HepG2 (cell line): ENCODE results near the gene HMGCLL1. TPM values are rescaled to one million over a fixed set of nuclear protein-coding genes. Genes with fewer than 3 reads are reported as not detected.

Experiments
- ATAC-seq: fragments of 200-7000 bp; cut with Tn5 transposase; 3 replicates; pipeline ENCODE4 v1.9.1; 2020; ENCODE audit warnings: mild to moderate bottlenecking, moderate library complexity
- BruUV-seq: library from RNA; stranded (reverse); fragments of 400-500 nt; replicated peaks from 2 replicates; lab custom pipeline; 2021; lab: Mats Ljungman, UMichigan
- CTCF ChIA-PET: fragments of 300-600 bp; formaldehyde crosslinking; extraction: SDS; loops from one replicate; lab custom pipeline; 2021; ENCODE audit warnings: low total read pairs, inconsistent platforms, low intra/inter-chr PET ratio; lab: Yijun Ruan, JAX
- POLR2A ChIA-PET: fragments of 350-600 bp; sonication (Branson Sonifier 250); formaldehyde crosslinking; loops from one replicate; lab custom pipeline; 2020; ENCODE audit warnings: antibody characterized with exemption, inconsistent platforms; lab: Yijun Ruan, JAX
- DNase-seq: peaks from one replicate; pipeline ENCODE4 v3.0.0-alpha.2; 2015; ENCODE audit warnings: low spot score
- FAIRE-seq: peaks from 3 replicates; lab custom pipeline; 2011; peaks lifted over from hg19 to GRCh38; lab: Jason Lieb, UNC
- H2AFZ ChIP-seq: one replicate; pipeline ENCODE4 v1.6.1; 2011; ENCODE audit warnings: low read length, inconsistent platforms
- H3K27ac ChIP-seq: fragments of 300-600 bp; 3 replicates; pipeline ENCODE4 v1.8.0; 2011; ENCODE audit warnings: mixed run types, mild to moderate bottlenecking, mixed read lengths, low read length, inconsistent platforms; ENCODE audit not compliant: insufficient read depth; ENCODE audit errors: extremely low read length
- H3K27me3 ChIP-seq, 2 experiments: fragments of 200-600 bp in 1 of 2; 2 replicates in 1 of 2; 3 replicates in 1 of 2; pipeline versions ENCODE4 v1.6.0 to v1.8.0; 2011; ENCODE audit warnings: low read length in 2 of 2, mild to moderate bottlenecking in 2 of 2, moderate library complexity in 2 of 2, inconsistent platforms in 1 of 2; ENCODE audit not compliant: insufficient read depth in 2 of 2, control insufficient read depth in 1 of 2
- H3K36me3 ChIP-seq, 2 experiments: fragments of 200-600 bp in 1 of 2; replicated peaks in 1 of 2; 2 replicates in 1 of 2; 3 replicates in 1 of 2; pipeline versions ENCODE4 v1.5.1 to v1.8.0; 2011; ENCODE audit warnings: low read length in 2 of 2, inconsistent platforms in 1 of 2; ENCODE audit not compliant: insufficient read depth in 2 of 2, control insufficient read depth in 1 of 2
- H3K4me1 ChIP-seq: 2 replicates; pipeline ENCODE4 v1.5.1; 2012; ENCODE audit warnings: low read length, inconsistent platforms; ENCODE audit not compliant: insufficient read depth
- H3K4me2 ChIP-seq: 2 replicates; pipeline ENCODE4 v1.6.0; 2011; ENCODE audit warnings: low read depth, low read length, inconsistent platforms
- H3K4me3 ChIP-seq, 3 experiments: fragments of 200-600 bp in 1 of 3; sonication (generic), shearing (Covaris generic) in 1 of 3; replicated peaks in 1 of 3; 2 replicates each; pipeline ENCODE4 v1.5.1; 2011 to 2016; ENCODE audit warnings: low read length in 3 of 3, inconsistent platforms in 2 of 3, low read depth in 2 of 3, mild to moderate bottlenecking in 2 of 3, control low read depth in 1 of 3, mixed read lengths in 1 of 3; ENCODE audit not compliant: insufficient read depth in 1 of 3
- H3K79me2 ChIP-seq: one replicate; pipeline ENCODE4 v1.6.1; 2011; ENCODE audit warnings: low read length, inconsistent platforms; ENCODE audit not compliant: insufficient read depth
- H3K9ac ChIP-seq: 2 replicates; pipeline ENCODE4 v1.6.0; 2011; ENCODE audit warnings: mild to moderate bottlenecking, low read depth, low read length, inconsistent platforms; ENCODE audit not compliant: insufficient read depth
- H3K9me3 ChIP-seq: 2 replicates; pipeline ENCODE4 v1.5.1; 2012; ENCODE audit warnings: mild to moderate bottlenecking, low read length
- H4K20me1 ChIP-seq: 2 replicates; pipeline ENCODE4 v1.6.0; 2011; ENCODE audit warnings: inconsistent platforms, mild to moderate bottlenecking, low read length, moderate library complexity; ENCODE audit not compliant: insufficient read depth
- ARID5B ChIP-seq: IDR thresholded peaks from 2 replicates; pipeline ENCODE4 v1.4.0; 2020; ENCODE audit warnings: mild to moderate bottlenecking, missing genetic modification reagents
- ATF4 ChIP-seq, 2 experiments: fragments of 450-650 bp in 1 of 2; sonication (generic) in 1 of 2; formaldehyde crosslinking; IDR thresholded peaks; 2 replicates each; pipeline versions ENCODE4 v1.5.0 to v1.8.0; 2020 to 2022; ENCODE audit warnings: mild to moderate bottlenecking in 1 of 2, missing genetic modification reagents in 1 of 2
- CAMTA2 ChIP-seq: sonication (generic); formaldehyde crosslinking; IDR thresholded peaks from 2 replicates; pipeline ENCODE4 v1.4.0; 2020; ENCODE audit warnings: mild to moderate bottlenecking, missing genetic modification reagents, borderline replicate concordance
- EZH2 ChIP-seq: conservative IDR thresholded peaks from 2 replicates; pipeline ENCODE4 v1.6.1; 2012; ENCODE audit warnings: mild to moderate bottlenecking, low read depth, low read length, moderate library complexity
- FOXA1 ChIP-seq, 2 experiments: fragments of 450-650 bp in 1 of 2; sonication (generic) in 1 of 2; formaldehyde crosslinking in 1 of 2; IDR thresholded peaks; 2 replicates each; pipeline versions ENCODE4 v1.4.0 to v1.6.1; 2016 to 2020; ENCODE audit warnings: missing genetic modification reagents in 1 of 2
- GATA4 ChIP-seq: sonication (generic); IDR thresholded peaks from 2 replicates; pipeline ENCODE4 v1.6.1; 2016; ENCODE audit warnings: antibody characterized with exemption, low read depth, borderline replicate concordance
- HMGXB4 ChIP-seq, 2 experiments: sonication (generic) in 1 of 2; formaldehyde crosslinking in 1 of 2; IDR thresholded peaks; 2 replicates each; pipeline versions ENCODE4 v1.4.0 to v1.6.1; 2018 to 2020; ENCODE audit warnings: missing genetic modification reagents in 2 of 2, borderline replicate concordance in 1 of 2, low read depth in 1 of 2, mild to moderate bottlenecking in 1 of 2, missing biosample characterization in 1 of 2
- KLF6 ChIP-seq: IDR thresholded peaks from 2 replicates; pipeline ENCODE4 v1.8.0; 2016; ENCODE audit warnings: missing biosample characterization, missing genetic modification reagents
- MAX ChIP-seq: IDR thresholded peaks from 2 replicates; pipeline ENCODE4 v1.6.1; 2012; ENCODE audit warnings: inconsistent platforms
- PRDM4 ChIP-seq: sonication (generic); formaldehyde crosslinking; IDR thresholded peaks from 2 replicates; pipeline ENCODE4 v1.9.0; 2021; ENCODE audit warnings: missing genetic modification reagents, borderline replicate concordance
- SIX4 ChIP-seq: sonication (generic); formaldehyde crosslinking; IDR thresholded peaks from 2 replicates; pipeline ENCODE4 v1.4.0; 2020; ENCODE audit warnings: missing genetic modification reagents
- ZNF232 ChIP-seq: sonication (generic); formaldehyde crosslinking; IDR thresholded peaks from 2 replicates; pipeline ENCODE4 v1.4.0; 2020; ENCODE audit warnings: missing genetic modification reagents, borderline replicate concordance
- ZNF263 ChIP-seq: sonication (generic); formaldehyde crosslinking; IDR thresholded peaks from 2 replicates; pipeline ENCODE4 v1.4.0; 2020; ENCODE audit warnings: missing genetic modification reagents
- ZNF414 ChIP-seq: sonication (generic); formaldehyde crosslinking; IDR thresholded peaks from 2 replicates; pipeline ENCODE4 v1.5.0; 2020; ENCODE audit warnings: missing genetic modification reagents
- ZNF589 ChIP-seq: sonication (generic); formaldehyde crosslinking; conservative IDR thresholded peaks from 2 replicates; pipeline ENCODE4 v1.8.0; 2022; ENCODE audit warnings: mild to moderate bottlenecking, moderate library complexity, missing genetic modification reagents
- in situ Hi-C: cut with HindIII; loops from 2 replicates; pipeline ENCODE4 v1.10.0; 2017; ENCODE audit warnings: low pct_unique_long_range_greater_than_20kb; ENCODE audit not compliant: extremely low pct_ligation_motif_present
- intact Hi-C: fragments of 100-400 bp; cut with micrococcal nuclease; formaldehyde crosslinking; loops from one replicate; pipeline ENCODE4 v1.10.0; 2022; ENCODE audit not compliant: unreplicated experiment
- polyA plus RNA-seq, 8 experiments: library from polyadenylated mRNA; depleted of rRNA in 3 of 8; stranded (reverse) in 7 of 8; unstranded in 1 of 8; fragments of >200 nt; fragmentation: Illumina TruSeq in 4 of 8; extraction: Trizol in 4 of 8; gene quantifications; 2 replicates each; pipeline versions ENCODE4 v1.2.1 to v1.2.3, GENCODE V29; 2011 to 2016; ENCODE audit warnings: low read depth in 4 of 8, missing spikeins in 1 of 8, mixed read lengths in 1 of 8; ENCODE audit not compliant: insufficient read depth in 1 of 8
- total RNA-seq, 5 experiments: library from RNA; depleted of rRNA; stranded (reverse); fragments of >200 nt; fragmentation: Illumina TruSeq; extraction: Trizol; gene quantifications; 2 replicates each; pipeline ENCODE4 v1.2.3, GENCODE V29; 2016; ENCODE audit warnings: low read depth in 1 of 5

The HMGCLL1 gene
- total and polyA plus RNA-seq, 2 of the 13 experiments (the other 11 are each of a cell fraction or from before 2014, with no cell fraction given), result not detected

- H3K4me2 ChIP-seq, result no peak overlapping the region
- no peak for FAIRE-seq
- BruUV-seq, result no TSS peak
- no peak overlapping the region for H3K9ac ChIP-seq
- H3K79me2 ChIP-seq, result no peaks in the 10 kb centered on the region
- ChIA-PET CTCF (no interaction called here), POLR2A (no interaction called here)
- ATAC-seq, result no peak
- H2AFZ ChIP-seq, result no peak overlapping the region
- no peak overlapping the region for H3K4me3 ChIP-seq
- H3K9me3 ChIP-seq, result no peaks in the 10 kb centered on the region
- no peaks in the 10 kb centered on the region for H4K20me1 ChIP-seq
- in situ Hi-C loops, result loop anchor here (25.0 kb wide), 1 partner anchor 683 kb away; no protein-coding TSS in a partner anchor
- DNase-seq, result no peak
- no peaks in the 10 kb centered on the region for H3K36me3 ChIP-seq
- H3K27ac ChIP-seq, result no peak overlapping the region
- no peaks in the 10 kb centered on the region for H3K27me3 ChIP-seq
- no peaks in the 10 kb centered on the region for H3K4me1 ChIP-seq
- intact Hi-C loops, result no loop called here
- no peak for TF ChIP-seq ZNF232
- TF ChIP-seq ZNF263 (CRISPR knock-in tag), result no peak
- no peak for TF ChIP-seq ARID5B (CRISPR knock-in tag)
- TF ChIP-seq SIX4 (CRISPR knock-in tag), result no peak
- no peak for TF ChIP-seq ZNF414 (CRISPR knock-in tag)
- no peak for TF ChIP-seq MAX
- no peak for TF ChIP-seq EZH2
- no peak for TF ChIP-seq GATA4
- TF ChIP-seq FOXA1 (IDR thresholded peaks at IDR 0.05), result no peak
- no peak for TF ChIP-seq FOXA1 (CRISPR knock-in tag; IDR thresholded peaks at IDR 0.05)
- TF ChIP-seq HMGXB4 (CRISPR knock-in tag; IDR thresholded peaks at IDR 0.05; ENCODE audit: borderline replicate concordance in 1 of 2, low read depth in 1 of 2), result no peak
- no peak for TF ChIP-seq ATF4 (CRISPR knock-in tag; IDR thresholded peaks at IDR 0.05)
- no peak for TF ChIP-seq ZNF589 (CRISPR knock-in tag)
- TF ChIP-seq PRDM4 (CRISPR knock-in tag), result no peak
- TF ChIP-seq CAMTA2 (CRISPR knock-in tag), result no peak
- no peak for TF ChIP-seq KLF6 (CRISPR knock-in tag)
These were observed 25.0 kb upstream of the HMGCLL1 start for GRCh38 chr6:55604021-55604420.
